ENCODE data around the gene ZFAND3. TPM values are rescaled to one million over a fixed set of nuclear protein-coding genes. Genes with fewer than 3 reads are reported as not detected.

The ZFAND3 gene
- total RNA-seq, 1 donor from 2014 or later, result 81.8 TPM

DNA sequence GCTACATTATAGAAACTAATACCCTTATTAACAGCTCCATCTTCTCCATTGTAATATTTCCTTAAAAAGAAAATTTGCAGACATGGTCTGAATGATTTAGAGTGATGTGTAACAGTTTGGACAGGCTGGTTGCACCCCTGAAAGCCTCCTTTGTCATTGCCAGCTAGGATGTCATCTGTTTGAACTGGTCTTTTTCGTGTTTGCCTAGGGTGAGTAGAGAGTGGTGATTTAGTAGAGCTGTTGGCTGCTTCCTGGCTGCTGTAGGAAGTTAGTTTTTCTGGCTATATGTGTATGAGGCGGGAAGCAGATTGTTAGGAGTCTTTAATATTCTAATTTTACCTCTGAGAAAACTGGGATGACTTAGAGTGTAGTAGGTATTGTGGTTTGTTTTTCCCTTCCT lies 101.1 kb downstream of the ZFAND3 start:
- intact Hi-C loops (cut with micrococcal nuclease), result no loop called here
- H3K4me1 ChIP-seq, result peaks cover 42% of the 10 kb centered on the region

DNA sequence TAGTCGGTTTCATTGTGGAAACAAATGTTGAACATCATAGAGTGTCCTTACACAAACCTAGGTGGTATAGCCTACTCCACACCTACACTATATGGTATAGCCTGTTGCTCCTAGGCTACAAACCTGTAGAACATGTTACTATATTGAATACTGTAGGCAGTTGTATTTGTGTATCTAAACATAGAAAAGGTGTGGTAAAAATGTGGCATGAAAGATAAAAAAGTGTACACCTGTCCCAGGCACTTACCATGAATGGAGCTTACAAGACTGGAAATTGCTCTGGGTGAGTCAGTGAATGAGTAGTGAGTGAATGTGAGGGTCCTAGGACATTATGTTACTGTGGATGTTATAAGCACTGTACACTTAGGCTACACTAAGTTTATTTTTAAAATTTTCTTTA lies 103.0 kb downstream of the ZFAND3 start:
- H3K36me3 ChIP-seq, result no peaks in the 10 kb centered on the region
- no peaks in the 10 kb centered on the region for H3K9me3 ChIP-seq (replicated peaks)
- H3K27ac ChIP-seq (replicated peaks), result no peak overlapping the region
- intact Hi-C loops (cut with micrococcal nuclease), result no loop called here
- no peak for DNase-seq
- TF ChIP-seq, protein P1, sequence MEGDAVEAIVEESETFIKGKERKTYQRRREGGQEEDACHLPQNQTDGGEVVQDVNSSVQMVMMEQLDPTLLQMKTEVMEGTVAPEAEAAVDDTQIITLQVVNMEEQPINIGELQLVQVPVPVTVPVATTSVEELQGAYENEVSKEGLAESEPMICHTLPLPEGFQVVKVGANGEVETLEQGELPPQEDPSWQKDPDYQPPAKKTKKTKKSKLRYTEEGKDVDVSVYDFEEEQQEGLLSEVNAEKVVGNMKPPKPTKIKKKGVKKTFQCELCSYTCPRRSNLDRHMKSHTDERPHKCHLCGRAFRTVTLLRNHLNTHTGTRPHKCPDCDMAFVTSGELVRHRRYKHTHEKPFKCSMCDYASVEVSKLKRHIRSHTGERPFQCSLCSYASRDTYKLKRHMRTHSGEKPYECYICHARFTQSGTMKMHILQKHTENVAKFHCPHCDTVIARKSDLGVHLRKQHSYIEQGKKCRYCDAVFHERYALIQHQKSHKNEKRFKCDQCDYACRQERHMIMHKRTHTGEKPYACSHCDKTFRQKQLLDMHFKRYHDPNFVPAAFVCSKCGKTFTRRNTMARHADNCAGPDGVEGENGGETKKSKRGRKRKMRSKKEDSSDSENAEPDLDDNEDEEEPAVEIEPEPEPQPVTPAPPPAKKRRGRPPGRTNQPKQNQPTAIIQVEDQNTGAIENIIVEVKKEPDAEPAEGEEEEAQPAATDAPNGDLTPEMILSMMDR (IDR thresholded peaks at IDR 0.05; ENCODE audit: borderline replicate concordance), result no peak
- peaks cover 51% of the 10 kb centered on the region for H3K4me1 ChIP-seq
- H3K4me3 ChIP-seq, result no peak overlapping the region
- no peaks in the 10 kb centered on the region for H3K27me3 ChIP-seq (ENCODE audit: low read depth)

More for the DNA sequence above, 101.1 kb downstream of the ZFAND3 start:
- Histone ChIP-seq H3K27me3 (ENCODE audit: low read depth) (no peaks in the 10 kb centered on the region), H3K36me3 (peaks cover 6% of the 10 kb centered on the region), H3K4me3 (no peak overlapping the region), H3K27ac (replicated peaks) (no peak overlapping the region), H3K9me3 (replicated peaks) (no peaks in the 10 kb centered on the region)
- TF ChIP-seq, protein P1 (IDR thresholded peaks at IDR 0.05; ENCODE audit: borderline replicate concordance), result no peak
- DNase-seq, result no peak

DNA sequence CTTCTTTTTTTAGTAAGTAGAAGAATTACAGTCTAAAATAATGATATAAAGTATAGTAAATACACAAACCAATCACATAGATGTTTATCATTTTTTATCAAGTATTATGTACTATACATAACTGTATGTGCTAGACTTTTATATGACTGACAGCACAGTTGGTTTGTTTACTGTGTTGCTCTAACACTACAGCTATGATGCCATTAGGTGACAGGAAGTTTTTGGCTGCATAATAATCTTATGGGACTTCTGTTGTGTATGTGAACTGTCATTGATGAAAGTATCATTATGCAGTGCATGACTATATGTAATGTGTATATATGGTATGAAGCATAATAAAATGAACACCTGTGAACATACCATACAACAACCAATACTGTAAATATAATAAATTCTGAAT lies 104.0 kb downstream of the ZFAND3 start:
- no peak overlapping the region for H3K27ac ChIP-seq (replicated peaks)
- no peak for DNase-seq
- H3K9me3 ChIP-seq (replicated peaks), result no peaks in the 10 kb centered on the region
- no peak overlapping the region for H3K4me3 ChIP-seq
- TF ChIP-seq, protein P1 (IDR thresholded peaks at IDR 0.05; ENCODE audit: borderline replicate concordance), result no peak
- intact Hi-C loops (cut with micrococcal nuclease), result no loop called here
- H3K4me1 ChIP-seq, result peaks cover 51% of the 10 kb centered on the region
- H3K36me3 ChIP-seq, result no peaks in the 10 kb centered on the region
- no peaks in the 10 kb centered on the region for H3K27me3 ChIP-seq (ENCODE audit: low read depth)

DNA sequence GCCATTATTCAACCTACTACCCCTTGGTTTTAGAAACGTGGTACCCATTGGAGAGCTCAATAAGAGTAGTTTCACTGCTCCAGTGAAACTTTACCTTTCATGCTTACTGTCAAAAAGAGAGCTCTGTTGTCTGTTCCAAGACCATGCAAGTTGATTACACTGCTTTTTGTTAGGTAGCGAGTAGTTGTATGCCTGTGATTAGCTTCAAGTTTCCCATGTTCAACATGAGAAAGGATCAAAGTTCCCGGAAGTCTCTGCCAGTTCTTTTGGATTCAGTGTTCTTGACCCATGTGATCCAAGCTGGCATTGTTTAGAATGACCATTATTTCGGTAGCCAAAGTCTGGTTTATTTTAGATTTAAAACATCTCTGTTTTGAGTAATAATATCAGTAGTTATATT lies 107.1 kb downstream of the ZFAND3 start:
- Histone ChIP-seq H3K9me3 (replicated peaks) (no peaks in the 10 kb centered on the region), H3K36me3 (no peaks in the 10 kb centered on the region), H3K4me3 (no peak overlapping the region), H3K27me3 (ENCODE audit: low read depth) (no peaks in the 10 kb centered on the region), H3K27ac (replicated peaks) (no peak overlapping the region), H3K4me1 (peaks cover 43% of the 10 kb centered on the region)
- DNase-seq, result no peak
- intact Hi-C loops (cut with micrococcal nuclease), result no loop called here
- TF ChIP-seq, protein P1 (IDR thresholded peaks at IDR 0.05; ENCODE audit: borderline replicate concordance), result no peak

DNA sequence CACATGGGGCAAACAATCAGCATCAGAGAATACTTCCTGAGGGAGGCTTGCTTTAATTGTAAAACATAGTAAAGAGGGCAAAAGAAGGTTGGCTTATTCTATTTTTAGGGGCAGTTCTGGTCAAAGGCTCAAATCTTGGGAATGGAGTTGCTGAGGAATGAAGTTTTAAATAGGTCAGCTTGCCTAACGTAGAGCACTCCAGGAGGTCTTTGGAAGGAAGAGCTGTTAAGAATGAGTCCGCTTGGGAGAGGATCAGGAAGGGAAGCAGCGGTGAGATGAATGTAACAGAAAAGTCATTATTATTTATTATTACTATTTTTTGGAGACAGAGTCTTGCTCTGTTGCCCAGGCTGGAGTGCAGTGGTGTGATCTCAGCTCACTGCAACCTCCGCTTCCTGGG lies 108.7 kb downstream of the ZFAND3 start:
- H3K27ac ChIP-seq (replicated peaks), result no peak overlapping the region
- intact Hi-C loops (cut with micrococcal nuclease), result no loop called here
- H3K36me3 ChIP-seq, result no peaks in the 10 kb centered on the region
- H3K4me3 ChIP-seq, result no peak overlapping the region
- H3K4me1 ChIP-seq, result peaks cover 43% of the 10 kb centered on the region
- DNase-seq, result no peak
- TF ChIP-seq, protein P1 (IDR thresholded peaks at IDR 0.05; ENCODE audit: borderline replicate concordance), result no peak
- H3K27me3 ChIP-seq (ENCODE audit: low read depth), result no peaks in the 10 kb centered on the region
- H3K9me3 ChIP-seq (replicated peaks), result no peaks in the 10 kb centered on the region
